C4-2B (cell line): ENCODE results near the gene RTBDN.
"Not testable (repeated sequence)": the region's sequence is repeated elsewhere in the genome, so short reads cannot be mapped to it uniquely, and the experiment has no call there.

Source experiments
- H3K27ac ChIP-seq: fragments of 450-650 bp; 2 replicates; pipeline ENCODE4 v1.5.1; 2017
- ZFX ChIP-seq: fragments of 450-650 bp; IDR thresholded peaks from 2 replicates; pipeline ENCODE4 v1.6.1; 2017
- TF ChIP-seq, protein P1 (sequence below): fragments of 450-650 bp; conservative IDR thresholded peaks from 2 replicates; pipeline ENCODE4 v1.5.1; 2017; ENCODE audit warnings: mild to moderate bottlenecking

Gene RTBDN

DNA sequence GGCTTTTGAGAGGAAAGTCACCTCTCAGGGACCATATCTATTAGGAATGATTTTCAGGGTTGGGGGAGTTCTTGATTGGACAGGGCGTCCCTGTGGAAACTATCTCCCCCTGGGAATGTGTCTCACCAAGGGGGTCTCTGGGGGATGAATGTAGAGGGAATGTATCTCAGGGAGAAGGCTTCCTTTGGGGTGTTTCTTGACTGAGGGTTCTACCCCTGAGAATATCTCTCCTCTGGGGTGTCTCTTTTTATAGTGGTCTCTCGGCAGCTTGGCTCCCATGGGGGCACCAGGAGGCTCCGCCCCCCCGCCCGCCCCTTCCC lies 1.0 kb downstream of the RTBDN start:
- H3K27ac ChIP-seq, result no peak overlapping the region
- TF ChIP-seq, protein P1, sequence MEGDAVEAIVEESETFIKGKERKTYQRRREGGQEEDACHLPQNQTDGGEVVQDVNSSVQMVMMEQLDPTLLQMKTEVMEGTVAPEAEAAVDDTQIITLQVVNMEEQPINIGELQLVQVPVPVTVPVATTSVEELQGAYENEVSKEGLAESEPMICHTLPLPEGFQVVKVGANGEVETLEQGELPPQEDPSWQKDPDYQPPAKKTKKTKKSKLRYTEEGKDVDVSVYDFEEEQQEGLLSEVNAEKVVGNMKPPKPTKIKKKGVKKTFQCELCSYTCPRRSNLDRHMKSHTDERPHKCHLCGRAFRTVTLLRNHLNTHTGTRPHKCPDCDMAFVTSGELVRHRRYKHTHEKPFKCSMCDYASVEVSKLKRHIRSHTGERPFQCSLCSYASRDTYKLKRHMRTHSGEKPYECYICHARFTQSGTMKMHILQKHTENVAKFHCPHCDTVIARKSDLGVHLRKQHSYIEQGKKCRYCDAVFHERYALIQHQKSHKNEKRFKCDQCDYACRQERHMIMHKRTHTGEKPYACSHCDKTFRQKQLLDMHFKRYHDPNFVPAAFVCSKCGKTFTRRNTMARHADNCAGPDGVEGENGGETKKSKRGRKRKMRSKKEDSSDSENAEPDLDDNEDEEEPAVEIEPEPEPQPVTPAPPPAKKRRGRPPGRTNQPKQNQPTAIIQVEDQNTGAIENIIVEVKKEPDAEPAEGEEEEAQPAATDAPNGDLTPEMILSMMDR, result no peak
- TF ChIP-seq ZFX, result no peak

DNA sequence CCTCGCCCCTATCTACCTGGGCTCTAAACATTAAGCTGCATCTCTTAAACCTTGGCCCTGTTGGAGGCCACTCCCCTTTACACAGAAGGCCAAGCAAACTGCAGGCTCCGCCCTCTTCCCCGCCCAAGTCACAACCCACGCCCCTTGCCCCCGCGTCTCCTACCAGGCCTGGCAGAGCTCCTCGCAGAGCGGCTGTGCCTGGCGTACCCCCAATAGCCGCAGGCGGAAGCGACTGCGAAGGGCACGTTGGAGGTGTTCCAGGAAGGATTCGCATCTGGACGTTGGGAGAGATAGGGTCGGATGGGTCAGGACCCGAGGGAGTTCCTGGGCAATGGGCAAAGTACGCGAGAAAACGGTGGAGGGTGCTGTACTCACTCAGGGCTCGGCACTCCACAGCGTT lies 5.9 kb downstream of the RTBDN start:
- no peak overlapping the region for H3K27ac ChIP-seq
- TF ChIP-seq, protein P1, result no peak
- TF ChIP-seq ZFX, result no peak

DNA sequence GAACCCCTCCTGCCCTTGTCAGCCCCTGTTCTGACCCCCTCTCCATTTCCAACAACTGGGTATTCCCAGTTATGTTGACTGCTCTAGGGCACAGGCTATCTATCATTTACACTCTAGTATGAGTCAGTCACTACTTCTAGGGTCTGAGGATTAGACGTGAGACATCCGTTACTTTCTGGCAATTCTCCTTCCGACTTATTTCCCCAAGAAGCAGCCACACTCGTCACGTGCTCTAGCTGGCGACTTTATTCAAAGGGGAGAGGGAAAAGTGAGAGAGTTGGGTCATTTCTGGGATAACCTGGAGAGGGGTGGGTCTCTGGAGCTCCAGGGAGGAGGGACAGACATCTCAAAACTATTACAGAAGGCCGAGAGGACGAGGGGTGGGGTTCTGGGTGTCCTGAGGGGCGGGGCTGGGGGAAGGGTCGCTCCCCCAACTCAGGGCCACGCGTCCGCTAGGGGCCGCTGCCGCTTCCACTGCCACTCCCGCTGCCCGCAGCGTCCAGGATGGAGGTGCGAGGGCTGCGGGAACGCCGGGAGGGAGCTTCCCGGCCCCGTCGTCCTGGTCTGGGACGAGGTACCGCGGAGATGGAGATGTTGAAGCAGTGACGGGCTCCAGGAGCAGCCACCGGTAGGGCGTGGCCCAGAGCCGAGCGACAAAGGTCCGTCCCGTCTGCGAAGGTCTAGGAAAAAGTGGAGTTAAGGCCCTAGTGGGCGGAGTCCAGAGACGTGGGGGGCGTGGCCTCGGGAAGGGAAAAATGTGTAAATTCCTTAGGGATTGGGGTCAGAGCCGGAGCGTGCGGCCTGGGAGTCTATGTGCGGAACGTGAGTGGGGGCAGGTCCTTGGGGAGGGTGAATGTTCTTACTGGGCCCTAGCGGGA lies 8.9 kb downstream of the RTBDN start:
- no peak for TF ChIP-seq ZFX
- TF ChIP-seq, protein P1, result peak; percentile 86
- H3K27ac ChIP-seq, result no peak overlapping the region

DNA sequence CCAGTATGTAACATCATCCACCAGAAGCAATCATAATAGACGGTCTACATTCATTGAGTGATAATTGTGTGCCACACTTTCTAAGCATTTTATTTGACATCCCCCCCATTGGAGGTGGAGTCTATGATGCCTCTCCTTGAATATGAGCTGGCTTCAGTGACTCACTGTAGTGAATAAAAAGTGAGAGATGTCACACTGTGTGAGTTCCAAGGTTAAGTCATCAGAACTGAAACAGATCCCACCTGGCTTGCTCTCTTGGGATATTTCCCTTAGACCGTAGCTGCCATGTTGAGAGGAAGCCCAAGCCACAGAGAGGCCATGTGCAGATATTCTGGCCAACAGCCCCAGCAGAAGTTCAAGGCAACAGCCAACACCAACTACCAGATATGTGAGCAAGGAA lies 12.6 kb downstream of the RTBDN start:
- TF ChIP-seq, protein P1, result no peak
- TF ChIP-seq ZFX, result no peak
- H3K27ac ChIP-seq, result no peak overlapping the region

DNA sequence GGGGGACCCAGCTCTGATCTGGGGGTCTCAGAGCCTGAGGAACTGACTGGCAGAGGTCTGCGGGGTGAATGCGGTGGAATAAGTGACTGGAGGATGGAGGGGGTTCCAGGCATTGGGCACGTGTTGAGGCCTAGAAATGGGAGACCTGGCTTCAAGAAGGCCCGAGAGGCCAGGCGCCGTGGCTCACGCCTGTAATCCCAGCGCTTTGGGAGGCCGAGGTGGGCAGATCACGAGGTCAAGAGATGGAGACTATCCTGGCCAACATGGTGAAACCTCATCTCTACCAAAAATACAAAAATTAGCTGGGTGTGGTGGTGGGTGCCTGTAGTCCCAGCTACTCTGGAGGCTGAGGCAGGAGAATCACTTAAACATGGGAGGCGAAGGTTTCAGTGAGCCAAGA lies 16.6 kb downstream of the RTBDN start:
- not testable (repeated sequence) for H3K27ac ChIP-seq

DNA sequence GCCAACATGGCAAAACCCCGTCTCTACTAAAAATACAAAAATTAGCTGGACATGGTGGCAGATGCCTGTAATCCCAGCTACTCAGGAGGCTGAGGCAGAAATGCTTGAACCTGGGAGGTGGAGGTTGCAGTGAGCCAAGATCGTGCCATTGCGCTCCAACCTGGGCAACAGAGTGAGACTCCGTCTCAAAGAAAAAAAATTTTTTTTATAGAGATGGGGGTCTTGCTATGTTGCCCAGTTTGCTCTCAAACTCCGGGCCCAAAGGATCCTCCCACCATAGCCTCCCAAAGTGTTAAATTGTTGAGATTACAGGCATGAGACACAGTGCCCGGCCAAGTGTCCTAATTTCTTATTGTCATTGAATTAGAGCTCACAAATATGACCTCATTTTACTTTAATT lies 17.2 kb downstream of the RTBDN start:
- not testable (repeated sequence) for H3K27ac ChIP-seq

DNA sequence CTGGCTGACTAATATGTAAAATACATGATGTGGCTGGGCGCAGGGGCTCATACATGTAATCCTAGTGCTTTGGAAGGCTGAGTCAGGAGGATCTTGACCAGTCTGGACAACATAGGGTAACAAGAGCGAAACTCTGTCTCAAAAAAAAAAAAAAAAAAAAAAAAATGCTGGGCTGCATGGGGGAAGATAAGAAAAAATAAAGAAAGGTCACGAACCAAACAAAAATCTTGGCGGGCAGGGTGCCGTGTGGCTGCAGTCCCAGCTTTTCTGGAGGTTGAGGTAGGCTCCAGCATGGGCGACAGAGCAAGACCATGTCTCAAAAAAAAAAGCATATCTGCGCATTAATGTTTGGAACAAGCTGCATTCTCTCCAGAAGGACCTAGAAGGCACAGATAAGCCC lies 19.3 kb downstream of the RTBDN start:
- H3K27ac ChIP-seq, result no peak overlapping the region
- no peak for TF ChIP-seq ZFX
- TF ChIP-seq, protein P1, result no peak

DNA sequence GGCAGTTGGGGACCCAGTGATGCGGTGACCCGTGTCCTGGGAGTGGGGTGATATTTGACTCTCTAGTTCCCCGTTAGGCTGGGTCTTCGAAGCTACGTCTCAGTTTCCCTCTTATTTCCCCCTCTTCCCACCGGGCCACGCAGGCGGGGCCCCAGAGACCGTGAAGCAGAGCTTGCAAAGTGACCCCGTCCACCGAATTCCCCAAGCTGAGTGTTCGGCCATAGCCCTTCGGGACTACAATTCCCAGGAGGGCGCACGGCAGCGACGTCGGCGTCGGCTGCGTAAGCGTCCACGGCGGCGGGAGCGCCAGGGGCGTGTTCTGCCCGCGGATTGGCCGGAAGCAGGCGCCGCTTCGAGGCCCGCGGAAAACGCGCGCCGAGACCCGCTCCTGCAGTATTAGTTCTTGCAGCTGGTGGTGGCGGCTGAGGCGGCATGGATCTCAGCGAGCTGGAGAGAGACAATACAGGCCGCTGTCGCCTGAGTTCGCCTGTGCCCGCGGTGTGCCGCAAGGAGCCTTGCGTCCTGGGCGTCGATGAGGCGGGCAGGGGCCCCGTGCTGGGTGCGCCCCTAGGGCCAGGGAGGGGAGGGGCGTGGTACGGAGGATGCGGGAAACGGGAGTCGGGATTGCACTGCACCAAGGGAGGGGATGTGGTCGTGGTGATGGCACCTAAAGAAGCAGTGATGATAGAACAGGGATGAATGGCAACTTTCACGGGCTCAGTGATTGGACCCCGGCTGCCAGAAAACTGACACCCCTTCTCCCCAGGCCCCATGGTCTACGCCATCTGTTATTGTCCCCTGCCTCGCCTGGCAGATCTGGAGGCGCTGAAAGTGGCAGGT lies 27.9 kb downstream of the RTBDN start, which contains the start of gene RNASEH2A:
Gene RNASEH2A (plus strand): TSS at position 343 of the 840 bp plus-strand sequence. CDS start 90 bp downstream, at position 433.
- H3K27ac ChIP-seq, result peak within 1 kb of the TSS; percentile 71
- peak; percentile 61; the same call in 1 of the 2 replicates for TF ChIP-seq ZFX
- TF ChIP-seq, protein P1, result no peak
